ENCODE measurements around the gene MPRIP. TPM values are rescaled to one million over a fixed set of nuclear protein-coding genes. Genes with fewer than 3 reads are reported as not detected.

MPRIP gene
- total RNA-seq, 1 donor from 2014 or later, result 161 TPM

DNA sequence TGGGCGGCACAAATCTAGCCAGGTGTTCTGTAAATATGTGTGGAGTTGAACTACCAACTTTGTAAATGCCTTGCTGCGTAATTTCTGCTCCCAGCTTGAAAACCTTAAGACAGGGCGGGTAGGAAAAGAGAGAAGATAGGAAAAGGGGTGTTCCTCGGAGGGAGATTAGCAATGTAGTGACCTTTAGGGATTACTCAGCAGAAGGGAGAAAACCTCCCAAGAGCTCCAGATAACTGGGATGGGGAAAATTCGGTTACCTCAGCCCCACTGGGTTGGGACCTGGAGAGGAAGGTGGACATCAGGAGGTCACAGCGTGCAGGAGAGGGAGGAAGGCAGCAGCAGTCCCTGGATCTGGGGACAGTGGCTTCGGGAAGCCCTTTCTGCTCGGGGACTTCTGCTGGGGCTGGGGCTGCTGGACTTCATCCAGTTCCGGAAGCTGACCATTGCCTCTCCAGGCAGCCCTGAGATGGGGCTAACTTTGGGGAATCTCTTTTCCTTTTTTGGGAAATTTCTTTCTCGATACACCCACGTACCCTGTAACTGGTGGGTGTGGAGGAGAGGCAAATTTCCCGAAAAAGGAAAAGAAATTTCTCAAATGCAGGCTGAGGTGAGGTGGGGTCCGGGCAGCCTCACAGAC, 39.2 kb downstream of the MPRIP start:
- no peak for DNase-seq
- H3K9me3 Mint-ChIP-seq, result no peaks in the 10 kb centered on the region
- H3K4me1 Mint-ChIP-seq, result peaks cover 12% of the 10 kb centered on the region
- peaks cover 17% of the 10 kb centered on the region for H3K36me3 Mint-ChIP-seq (ENCODE audit: low read depth)
- H3K27ac Mint-ChIP-seq, result no peak overlapping the region
- no peak overlapping the region for H3K4me3 Mint-ChIP-seq
- intact Hi-C loops (cut with micrococcal nuclease), result no loop called here
- no peaks in the 10 kb centered on the region for H3K27me3 Mint-ChIP-seq

DNA sequence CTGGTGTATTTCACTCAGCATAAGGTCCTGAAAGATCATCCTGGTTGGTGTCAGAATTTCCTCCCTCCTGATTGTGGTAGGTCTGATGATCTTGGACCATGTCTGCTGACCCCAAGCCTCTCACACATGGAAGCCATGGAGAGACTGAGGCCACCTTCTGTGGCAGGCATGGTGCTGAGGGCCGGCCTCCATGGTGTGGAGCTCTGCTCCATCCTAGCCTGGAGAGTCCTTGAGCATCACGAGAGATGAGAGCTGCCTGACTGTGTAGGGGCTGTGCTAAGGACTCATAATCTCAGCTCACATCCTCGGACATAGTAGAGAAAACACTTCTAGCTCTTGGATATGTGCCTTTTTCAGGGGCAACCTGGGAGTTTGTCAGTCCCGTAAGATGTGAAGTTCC, 40.6 kb downstream of the MPRIP start:
- intact Hi-C loops (cut with micrococcal nuclease), result no loop called here
- Mint-ChIP-seq H3K9me3 (no peaks in the 10 kb centered on the region), H3K4me1 (peaks cover 18% of the 10 kb centered on the region), H3K27me3 (no peaks in the 10 kb centered on the region), H3K27ac (no peak overlapping the region), H3K36me3 (ENCODE audit: low read depth) (peaks cover 15% of the 10 kb centered on the region), H3K4me3 (no peak overlapping the region)
- DNase-seq, result no peak

DNA sequence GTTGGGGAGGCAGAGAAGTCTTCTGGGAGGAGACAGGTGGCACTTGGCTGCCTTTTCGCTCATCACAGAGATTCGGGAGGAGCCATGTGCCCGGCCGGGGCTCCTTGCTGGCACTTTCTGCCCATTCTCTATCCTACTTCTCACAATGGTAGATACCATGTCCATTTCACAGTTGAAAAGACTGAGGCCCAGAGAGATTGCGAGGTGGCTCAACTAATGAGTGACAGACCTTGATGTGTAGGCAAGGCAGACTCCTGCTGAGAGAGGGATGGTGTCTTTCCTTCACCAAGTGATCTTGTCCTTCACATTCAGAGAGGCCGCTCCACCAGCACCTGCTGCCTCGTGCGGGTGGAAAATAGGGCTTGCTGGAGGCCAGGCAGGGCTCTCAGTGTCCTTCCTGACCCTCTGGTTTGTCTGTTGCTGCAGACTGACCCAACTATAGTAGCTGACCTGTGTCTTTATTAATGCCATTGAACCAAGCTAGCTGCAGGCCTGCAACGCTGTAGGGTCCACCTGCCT, 42.1 kb downstream of the MPRIP start:
- Mint-ChIP-seq H3K27me3 (no peaks in the 10 kb centered on the region), H3K36me3 (ENCODE audit: low read depth) (peaks cover 18% of the 10 kb centered on the region), H3K27ac (no peak overlapping the region), H3K9me3 (no peaks in the 10 kb centered on the region), H3K4me3 (no peak overlapping the region), H3K4me1 (peaks cover 26% of the 10 kb centered on the region)
- no peak for DNase-seq
- intact Hi-C loops (cut with micrococcal nuclease), result no loop called here

DNA sequence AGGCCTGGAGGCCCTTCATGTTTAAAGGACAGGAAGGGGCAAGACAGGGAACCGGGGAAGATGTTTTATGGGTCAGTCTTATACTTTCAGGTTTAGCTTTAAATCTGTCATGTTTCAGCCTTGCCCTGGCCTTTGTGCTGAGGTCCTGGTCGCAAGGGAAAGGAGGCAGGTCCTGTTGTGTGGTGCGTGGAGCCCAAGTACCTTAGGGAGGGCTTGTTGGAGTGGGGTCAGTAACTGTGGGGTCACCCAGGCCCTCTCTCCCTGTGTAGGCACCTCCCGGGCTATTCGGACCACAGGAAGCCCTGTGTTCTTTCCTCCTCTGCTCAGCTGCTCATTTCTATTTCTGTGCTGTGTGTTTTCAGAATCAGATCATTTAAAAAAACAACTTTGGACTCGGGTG, 42.7 kb downstream of the MPRIP start:
- no peak overlapping the region for H3K4me3 Mint-ChIP-seq
- DNase-seq, result no peak
- peaks cover 18% of the 10 kb centered on the region for H3K36me3 Mint-ChIP-seq (ENCODE audit: low read depth)
- H3K27me3 Mint-ChIP-seq, result no peaks in the 10 kb centered on the region
- intact Hi-C loops (cut with micrococcal nuclease), result no loop called here
- no peaks in the 10 kb centered on the region for H3K9me3 Mint-ChIP-seq
- no peak overlapping the region for H3K27ac Mint-ChIP-seq
- H3K4me1 Mint-ChIP-seq, result peaks cover 28% of the 10 kb centered on the region

DNA sequence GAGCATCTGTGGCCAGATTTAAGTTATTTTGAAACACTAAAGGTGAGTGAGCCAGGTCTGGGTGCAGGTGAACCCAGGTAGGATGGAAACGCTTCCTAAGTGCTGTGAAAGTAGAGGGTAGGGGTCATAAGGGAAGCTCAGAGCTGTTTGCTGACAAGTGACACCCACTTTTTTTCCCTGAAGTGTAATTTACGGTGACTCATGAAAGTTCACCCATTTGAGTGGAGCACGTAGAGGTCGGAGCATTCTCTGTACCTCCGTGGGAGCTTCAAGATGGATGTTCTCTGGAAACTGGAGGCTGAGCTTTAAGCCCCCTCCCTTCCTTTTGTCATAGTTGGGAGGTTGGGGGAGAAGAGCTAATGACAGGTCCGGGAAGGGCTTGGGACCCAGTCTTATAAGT, 44.3 kb downstream of the MPRIP start:
- Mint-ChIP-seq H3K27ac (peak overlapping the region; percentile 25), H3K27me3 (no peaks in the 10 kb centered on the region), H3K4me3 (no peak overlapping the region), H3K9me3 (no peaks in the 10 kb centered on the region), H3K4me1 (peaks cover 25% of the 10 kb centered on the region), H3K36me3 (ENCODE audit: low read depth) (peaks cover 18% of the 10 kb centered on the region)
- no peak for DNase-seq
- intact Hi-C loops (cut with micrococcal nuclease), result no loop called here

DNA sequence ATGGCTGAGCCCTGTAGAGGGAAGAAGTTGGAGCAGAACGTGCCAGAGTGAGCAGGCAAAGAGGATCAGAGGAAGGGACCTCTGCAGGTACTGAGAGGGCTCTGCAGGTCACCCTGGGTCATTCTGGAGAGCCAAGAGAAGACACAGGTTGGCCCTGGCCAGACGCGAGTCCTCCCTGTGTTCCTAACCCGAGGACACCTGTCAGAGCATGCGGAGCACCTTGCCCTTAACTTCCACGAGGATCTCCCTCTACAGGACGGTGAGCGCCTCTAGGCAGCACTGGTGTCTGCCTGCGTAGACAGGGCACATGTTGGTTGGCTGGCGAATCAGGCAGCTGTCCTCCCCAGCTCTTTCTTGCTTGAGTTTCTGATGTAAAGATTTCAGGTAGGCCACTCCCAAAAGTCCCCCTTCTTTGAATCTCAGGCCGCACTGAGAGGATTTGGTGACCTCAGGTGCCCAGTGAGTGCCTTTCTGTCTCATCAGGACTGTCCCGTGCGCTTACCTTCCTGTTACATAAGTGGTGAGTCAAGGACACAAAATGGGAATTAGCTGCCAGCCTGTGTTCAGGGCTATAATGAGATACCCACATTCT, 45.3 kb downstream of the MPRIP start:
- no peak for DNase-seq
- no peaks in the 10 kb centered on the region for H3K9me3 Mint-ChIP-seq
- no peaks in the 10 kb centered on the region for H3K27me3 Mint-ChIP-seq
- H3K4me3 Mint-ChIP-seq, result no peak overlapping the region
- H3K27ac Mint-ChIP-seq, result no peak overlapping the region
- H3K36me3 Mint-ChIP-seq (ENCODE audit: low read depth), result peaks cover 18% of the 10 kb centered on the region
- intact Hi-C loops (cut with micrococcal nuclease), result no loop called here
- H3K4me1 Mint-ChIP-seq, result peaks cover 25% of the 10 kb centered on the region

DNA sequence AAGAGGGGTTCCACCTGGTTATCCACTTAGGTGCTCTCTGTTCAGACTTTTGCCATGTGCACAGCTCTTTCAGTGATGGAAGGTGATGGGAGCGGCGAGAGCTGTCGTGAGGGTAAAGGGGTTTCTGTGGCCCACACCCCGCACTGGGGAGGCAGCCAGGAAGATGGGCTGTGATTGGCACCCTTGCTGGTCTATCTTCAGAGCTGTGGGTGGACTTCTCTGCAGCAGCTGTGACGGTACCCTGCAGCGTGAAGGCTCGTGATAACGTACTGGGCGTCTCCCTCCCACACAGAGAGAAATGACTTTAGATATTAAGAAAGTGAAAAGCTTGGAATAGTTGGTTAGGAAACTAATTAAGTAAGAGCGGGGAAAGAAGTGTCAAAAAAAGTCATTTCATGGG, 45.8 kb downstream of the MPRIP start:
- Mint-ChIP-seq H3K4me1 (peaks cover 25% of the 10 kb centered on the region), H3K4me3 (no peak overlapping the region), H3K36me3 (ENCODE audit: low read depth) (peaks cover 14% of the 10 kb centered on the region), H3K27me3 (no peaks in the 10 kb centered on the region), H3K9me3 (no peaks in the 10 kb centered on the region), H3K27ac (peak overlapping the region; percentile 7)
- intact Hi-C loops (cut with micrococcal nuclease), result no loop called here
- DNase-seq, result no peak

DNA sequence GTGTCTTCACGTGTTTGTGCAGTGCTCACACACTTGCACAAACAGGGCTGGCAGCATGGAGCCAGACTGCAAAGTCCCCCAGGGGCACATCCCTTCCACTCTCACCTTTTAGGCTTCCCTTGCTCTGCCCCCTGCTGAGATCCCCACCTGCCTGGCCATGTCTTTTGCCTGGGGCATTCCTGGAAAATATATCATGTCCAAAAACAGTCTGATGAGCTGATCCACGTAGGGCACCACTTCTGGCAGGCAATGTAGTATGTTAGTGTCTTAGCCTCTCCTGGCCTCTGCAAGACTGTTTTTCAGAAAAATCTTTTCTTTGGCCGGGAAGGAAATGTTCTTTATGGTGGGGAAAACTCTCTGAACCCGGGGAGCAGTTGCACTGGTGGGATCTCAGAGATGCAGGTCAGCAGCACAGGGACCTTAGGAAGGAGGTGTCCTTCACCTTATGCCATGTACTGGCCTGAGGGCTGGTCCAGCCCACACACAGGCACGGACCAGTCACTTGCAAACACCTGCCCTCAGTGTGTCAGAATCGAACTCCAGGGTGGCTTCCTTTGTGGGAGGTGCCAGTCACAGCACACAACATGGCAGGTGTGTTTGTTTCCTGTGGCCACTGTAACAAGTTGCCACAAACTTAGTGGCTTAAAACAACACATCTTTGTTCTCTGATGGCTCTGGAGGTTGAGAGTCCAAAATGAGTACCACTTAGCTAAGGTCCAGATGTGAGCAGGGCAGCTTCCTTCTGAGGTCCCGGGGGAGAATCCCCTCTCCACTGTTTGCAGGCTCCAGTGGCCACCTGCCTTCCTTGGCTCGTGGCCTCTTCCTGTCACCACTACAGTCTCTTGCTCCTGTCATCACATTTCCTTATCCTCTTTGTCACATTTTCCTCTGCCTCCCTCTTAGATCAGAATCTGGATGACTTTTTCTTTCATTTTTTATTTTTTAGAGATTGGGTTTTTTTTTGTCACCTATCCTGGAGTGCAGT, 46.6 kb downstream of the MPRIP start:
- no peak for DNase-seq

DNA sequence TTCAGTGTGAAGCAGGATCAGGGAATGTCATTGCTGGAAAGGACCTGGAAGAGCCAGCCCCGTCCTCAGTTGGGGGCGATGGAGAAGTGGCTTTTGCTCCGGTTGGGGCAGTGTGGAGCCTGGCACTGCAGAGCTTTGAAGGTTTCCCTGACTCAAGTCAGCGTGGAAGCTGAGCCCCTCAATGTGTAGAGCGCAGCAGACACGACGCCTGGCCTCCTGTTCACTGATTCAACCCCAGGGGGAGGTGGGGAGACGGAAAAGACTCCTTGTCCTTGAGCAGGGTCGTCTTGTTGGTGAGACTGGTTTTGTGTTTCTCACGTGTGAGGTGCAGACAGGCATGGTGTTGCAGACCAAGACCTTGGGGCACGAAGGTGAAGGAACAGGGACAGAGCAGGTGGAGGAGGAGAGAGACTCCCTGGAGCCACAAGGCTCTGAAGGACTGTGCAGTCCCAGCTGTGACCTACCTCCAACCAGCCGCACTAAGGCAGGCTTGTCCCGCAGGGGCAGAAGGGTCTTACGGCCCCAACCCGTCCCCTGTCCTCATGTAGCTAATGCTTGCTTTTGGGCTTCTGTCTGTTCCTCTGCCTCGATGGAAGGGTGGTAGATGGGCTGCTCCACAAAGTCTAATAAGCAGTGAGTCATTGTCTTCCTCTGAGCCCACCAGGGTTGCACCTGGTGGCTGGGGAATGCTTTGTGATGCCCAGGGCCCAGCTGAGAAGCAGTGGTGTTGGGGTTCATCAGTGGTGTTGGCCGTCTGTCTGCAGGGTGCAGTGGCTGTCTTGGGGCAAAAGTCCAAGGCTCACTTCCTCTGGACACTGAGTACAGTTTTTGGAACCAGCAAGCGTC, 47.8 kb downstream of the MPRIP start:
- DNase-seq, result no peak
- H3K9me3 Mint-ChIP-seq, result no peaks in the 10 kb centered on the region
- intact Hi-C loops (cut with micrococcal nuclease), result no loop called here

More for the DNA sequence above, 46.6 kb downstream of the MPRIP start:
- no peak overlapping the region for H3K4me3 Mint-ChIP-seq
- H3K36me3 Mint-ChIP-seq (ENCODE audit: low read depth), result peaks cover 14% of the 10 kb centered on the region
- intact Hi-C loops (cut with micrococcal nuclease), result no loop called here
- H3K27ac Mint-ChIP-seq, result peak overlapping the region; percentile 82
- H3K27me3 Mint-ChIP-seq, result no peaks in the 10 kb centered on the region
- no peaks in the 10 kb centered on the region for H3K9me3 Mint-ChIP-seq
- peaks cover 29% of the 10 kb centered on the region for H3K4me1 Mint-ChIP-seq

DNA sequence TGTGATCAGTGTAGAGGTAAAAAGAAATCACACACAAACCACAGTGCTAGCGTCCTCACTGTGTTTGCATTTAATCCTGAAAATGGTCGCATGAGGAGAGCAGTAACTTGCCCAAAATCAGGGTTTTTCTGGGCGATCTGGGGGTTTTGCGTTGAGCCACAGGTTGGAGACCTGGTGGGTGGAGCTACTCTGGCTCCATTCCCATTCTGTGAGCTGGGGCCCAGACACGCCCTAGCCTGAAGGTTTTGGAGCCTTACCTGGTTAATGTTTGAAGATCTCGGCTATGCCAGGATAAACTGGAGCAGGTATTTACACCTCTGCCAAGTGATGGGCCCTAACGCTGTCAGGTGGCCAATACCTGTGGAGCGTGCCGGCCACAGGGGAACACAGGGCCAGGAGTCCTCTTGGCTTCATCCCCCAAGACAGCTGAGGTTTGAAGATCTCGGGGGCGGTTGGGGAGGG, 48.4 kb downstream of the MPRIP start:
- Mint-ChIP-seq H3K27me3 (no peaks in the 10 kb centered on the region), H3K9me3 (no peaks in the 10 kb centered on the region), H3K4me1 (peaks cover 34% of the 10 kb centered on the region), H3K36me3 (ENCODE audit: low read depth) (peaks cover 14% of the 10 kb centered on the region), H3K4me3 (no peak overlapping the region), H3K27ac (no peak overlapping the region)
- intact Hi-C loops (cut with micrococcal nuclease), result no loop called here
- DNase-seq, result no peak

More for the DNA sequence above, 47.8 kb downstream of the MPRIP start:
- Mint-ChIP-seq H3K36me3 (ENCODE audit: low read depth) (peaks cover 14% of the 10 kb centered on the region), H3K4me1 (peaks cover 33% of the 10 kb centered on the region), H3K4me3 (no peak overlapping the region), H3K27ac (no peak overlapping the region), H3K27me3 (no peaks in the 10 kb centered on the region)

DNA sequence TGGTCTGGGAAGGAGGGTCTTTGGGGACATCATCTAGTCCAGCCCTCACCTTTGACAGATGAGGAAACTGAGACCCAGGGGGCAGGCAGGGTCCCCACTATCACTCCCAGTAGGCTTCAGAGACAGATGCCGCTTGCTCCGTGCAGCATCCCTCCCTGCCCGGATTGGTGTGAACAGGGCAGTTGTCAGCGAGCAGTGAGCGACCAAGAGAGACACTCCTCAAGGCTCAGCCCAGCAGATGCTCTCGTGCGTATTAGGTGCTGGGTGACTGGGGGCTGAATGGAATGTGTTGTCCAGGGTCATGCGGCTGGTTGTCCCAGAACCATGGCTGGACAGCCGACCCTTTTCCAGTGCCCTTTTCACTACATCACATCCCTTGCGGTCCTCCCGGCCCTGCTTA, 49.0 kb downstream of the MPRIP start:
- H3K4me1 Mint-ChIP-seq, result peaks cover 32% of the 10 kb centered on the region
- no peak for DNase-seq
- H3K27me3 Mint-ChIP-seq, result no peaks in the 10 kb centered on the region
- intact Hi-C loops (cut with micrococcal nuclease), result no loop called here
- H3K4me3 Mint-ChIP-seq, result no peak overlapping the region
- peaks cover 13% of the 10 kb centered on the region for H3K36me3 Mint-ChIP-seq (ENCODE audit: low read depth)
- no peaks in the 10 kb centered on the region for H3K9me3 Mint-ChIP-seq
- no peak overlapping the region for H3K27ac Mint-ChIP-seq

DNA sequence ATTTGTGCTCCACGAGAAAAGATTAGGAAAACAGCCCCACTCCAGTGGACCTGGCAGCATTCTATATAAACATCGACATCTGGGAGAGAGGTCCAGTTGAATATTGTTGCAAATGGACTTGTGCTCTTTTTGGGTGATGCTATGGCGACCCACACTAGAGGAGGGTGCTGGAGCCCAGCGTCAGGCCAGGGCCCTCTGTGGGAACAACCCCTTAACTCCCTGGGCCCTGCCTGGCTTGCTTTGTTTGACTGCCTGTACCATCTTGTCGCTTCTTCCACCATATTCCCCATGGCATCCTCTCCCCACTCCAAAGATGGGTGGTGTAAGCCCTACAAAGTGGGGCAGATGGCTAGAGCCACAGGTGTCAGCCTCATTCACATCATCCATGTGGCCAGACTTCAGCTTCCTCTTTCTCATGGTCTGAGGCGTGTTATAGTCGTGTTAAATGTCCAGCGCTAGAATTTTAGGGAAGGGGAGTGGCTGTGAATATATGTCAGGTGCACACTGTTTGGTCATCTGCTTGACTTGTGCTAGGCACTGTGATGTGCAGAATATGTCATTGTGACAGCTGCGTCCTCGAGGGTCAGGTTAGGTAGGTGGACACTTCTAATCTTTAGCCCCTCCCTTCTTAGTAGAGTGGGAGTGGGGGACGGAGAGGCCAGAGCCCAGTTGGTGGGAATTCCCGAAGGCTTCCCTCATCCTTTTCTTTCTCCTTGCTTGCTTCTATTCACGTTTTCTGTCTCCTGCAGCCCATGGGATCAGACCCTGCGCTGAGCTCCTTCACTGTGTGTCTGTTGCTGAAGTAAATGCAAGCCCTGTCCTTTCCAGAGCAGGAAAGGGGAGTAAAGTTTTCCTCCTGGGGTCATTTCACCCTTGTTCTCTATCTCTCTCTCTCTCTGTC, 49.8 kb downstream of the MPRIP start:
- Mint-ChIP-seq H3K9me3 (no peaks in the 10 kb centered on the region), H3K36me3 (ENCODE audit: low read depth) (peaks cover 12% of the 10 kb centered on the region), H3K27me3 (no peaks in the 10 kb centered on the region), H3K4me1 (peaks cover 27% of the 10 kb centered on the region), H3K4me3 (no peak overlapping the region), H3K27ac (no peak overlapping the region)
- DNase-seq, result no peak
- intact Hi-C loops (cut with micrococcal nuclease), result no loop called here
